Measurements from ENCODE around the gene KRTAP10-8.

DNA sequence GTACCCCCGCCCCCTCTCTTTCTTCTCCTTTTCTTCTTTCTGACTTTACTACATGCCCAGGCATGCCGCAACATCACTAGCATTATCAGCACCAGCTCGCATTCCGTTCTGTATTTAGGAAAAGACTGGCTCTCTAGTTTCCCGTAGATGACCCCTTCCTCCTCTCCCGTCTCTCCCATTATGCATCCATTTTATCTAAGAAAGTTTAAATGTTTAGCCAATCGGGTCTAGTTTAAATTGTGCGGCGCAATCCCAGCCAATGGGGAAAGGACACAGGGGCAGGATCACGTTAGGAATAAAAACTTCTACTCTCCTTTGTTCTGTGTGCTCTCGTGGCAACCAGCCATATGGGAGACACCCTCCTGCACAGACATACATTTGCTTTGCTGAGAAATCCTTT is 13.8 kb upstream of the KRTAP10-8 start:
- TF ChIP-seq EZH2 (optimal IDR thresholded peaks at IDR 0.05; ENCODE audit: low read depth, low read length), result no peak
- no peak for TF ChIP-seq CTCF (IDR thresholded peaks at IDR 0.05; ENCODE audit: low read length)
- TF ChIP-seq EZH2phosphoT487 (IDR thresholded peaks at IDR 0.05; ENCODE audit: low read length), result no peak

All from MM.1S (cell line).